Middle frontal gyrus (tissue), 1 donor: ENCODE results near the gene CCDC57.

Source experiments
- DNase-seq: peaks from one replicate; pipeline ENCODE4 v3.0.0-alpha.2; 2015; ENCODE audit warnings: low spot score; ENCODE audit errors: extremely low spot score

Gene CCDC57

GRCh38 chr17:82063424-82064415, 148.9 kb downstream of the CCDC57 start:
- no peak for DNase-seq

GRCh38 chr17:82062984-82063368, 149.7 kb downstream of the CCDC57 start:
- no peak for DNase-seq

GRCh38 chr17:82062076-82062983, 150.3 kb downstream of the CCDC57 start:
- DNase-seq: no peak

- no peak for DNase-seq
Observed at GRCh38 chr17:82061047-82061925, 151.4 kb downstream of the CCDC57 start.

- no peak for DNase-seq
Observed at GRCh38 chr17:82060614-82061013, 152.0 kb downstream of the CCDC57 start.

- no peak for DNase-seq
Observed at GRCh38 chr17:82060001-82060380, 152.7 kb downstream of the CCDC57 start.

GRCh38 chr17:82059272-82060000, 153.2 kb downstream of the CCDC57 start:
- no peak for DNase-seq

GRCh38 chr17:82058855-82059249, 153.8 kb downstream of the CCDC57 start:
- no peak for DNase-seq

- no peak for DNase-seq
Observed at GRCh38 chr17:82058230-82058854, 154.3 kb downstream of the CCDC57 start.

GRCh38 chr17:82056729-82057621, 155.7 kb downstream of the CCDC57 start:
- DNase-seq: no peak

- no peak for DNase-seq
Observed at GRCh38 chr17:82055965-82056728, 156.5 kb downstream of the CCDC57 start.

GRCh38 chr17:82055023-82055964, 157.3 kb downstream of the CCDC57 start:
- no peak for DNase-seq

- no peak for DNase-seq
Observed at GRCh38 chr17:82054351-82055022, 158.2 kb downstream of the CCDC57 start.

- no peak for DNase-seq
Observed at GRCh38 chr17:82053556-82054263, 158.9 kb downstream of the CCDC57 start.

- DNase-seq: no peak
Observed at GRCh38 chr17:82053130-82053529, 159.5 kb downstream of the CCDC57 start.

- DNase-seq: no peak
Observed at GRCh38 chr17:82052638-82053059, 160.0 kb downstream of the CCDC57 start.
